KMS-11 (cell line): ENCODE results near the gene ACOXL.

ENCODE experiments used
- H2AFZ ChIP-seq: fragments of 200-600 bp; sonication (generic); 2 replicates; pipeline ENCODE4 v1.6.1; 2016; ENCODE audit warnings: antibody characterized with exemption, mixed run types, low read depth
- H3K27ac ChIP-seq: fragments of 200-600 bp; sonication (generic); 2 replicates; pipeline ENCODE4 v1.6.1; 2016; ENCODE audit warnings: mild to moderate bottlenecking, mixed run types
- H3K27me3 ChIP-seq: fragments of 200-600 bp; sonication (generic); 2 replicates; pipeline ENCODE4 v1.6.1; 2017; ENCODE audit warnings: mild to moderate bottlenecking, low read depth, mixed run types, moderate library complexity; ENCODE audit not compliant: insufficient read depth
- H3K36me3 ChIP-seq: fragments of 200-600 bp; sonication (generic); 2 replicates; pipeline ENCODE4 v1.6.1; 2017; ENCODE audit warnings: mild to moderate bottlenecking, mixed run types; ENCODE audit not compliant: insufficient read depth
- H3K4me1 ChIP-seq: fragments of 200-600 bp; sonication (generic); 2 replicates; pipeline ENCODE4 v1.6.1; 2016; ENCODE audit warnings: mild to moderate bottlenecking, low read depth, mixed run types; ENCODE audit not compliant: poor library complexity, severe bottlenecking
- H3K4me2 ChIP-seq: fragments of 200-600 bp; sonication (generic); 2 replicates; pipeline ENCODE4 v1.7.0; 2016; ENCODE audit warnings: mild to moderate bottlenecking, mixed run types
- H3K4me3 ChIP-seq: fragments of 200-600 bp; sonication (generic); IDR thresholded peaks from 2 replicates; pipeline ENCODE4 v1.6.1; 2017; ENCODE audit warnings: low read depth, low read length, mixed read lengths; ENCODE audit not compliant: insufficient read depth
- H3K79me2 ChIP-seq: fragments of 200-600 bp; sonication (generic); 2 replicates; pipeline ENCODE4 v1.6.1; 2016; ENCODE audit warnings: low read depth, mixed run types; ENCODE audit not compliant: insufficient read depth
- H3K9ac ChIP-seq: fragments of 200-600 bp; sonication (generic); 2 replicates; pipeline ENCODE4 v1.6.1; 2016; ENCODE audit warnings: mild to moderate bottlenecking, mixed run types
- H4K20me1 ChIP-seq: fragments of 200-600 bp; sonication (generic); 2 replicates; pipeline ENCODE4 v1.6.1; 2016; ENCODE audit warnings: mild to moderate bottlenecking, mixed run types; ENCODE audit not compliant: insufficient read depth
- TF ChIP-seq, protein P1 (sequence below): fragments of 200-600 bp; sonication (generic); conservative IDR thresholded peaks from 2 replicates; pipeline ENCODE4 v1.6.1; 2017; ENCODE audit warnings: low read depth, mild to moderate bottlenecking, antibody characterized with exemption, low read length, moderate library complexity, mixed read lengths

ACOXL gene

DNA sequence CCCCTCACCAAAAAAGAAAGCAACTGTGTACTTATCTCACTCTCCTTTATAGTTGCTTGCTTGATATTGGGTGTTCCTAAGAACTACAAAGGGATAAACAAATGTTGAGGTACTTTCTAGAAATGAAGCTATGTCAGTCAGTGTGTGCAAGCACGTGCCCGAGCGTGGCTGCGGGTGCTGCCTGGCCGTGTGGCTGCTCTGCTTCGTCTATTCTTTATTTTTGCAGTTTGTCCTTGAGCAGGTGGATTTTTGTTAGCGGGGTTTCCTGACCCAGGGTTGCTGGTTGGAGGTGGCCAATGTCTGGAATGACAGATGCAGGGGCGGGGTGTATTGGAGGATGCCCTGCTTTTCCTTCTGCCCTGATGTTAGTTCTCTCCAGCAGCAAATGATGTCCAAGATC lies 62.6 kb downstream of the ACOXL start:
- H4K20me1 ChIP-seq, result no peaks in the 10 kb centered on the region
- TF ChIP-seq, protein P1, sequence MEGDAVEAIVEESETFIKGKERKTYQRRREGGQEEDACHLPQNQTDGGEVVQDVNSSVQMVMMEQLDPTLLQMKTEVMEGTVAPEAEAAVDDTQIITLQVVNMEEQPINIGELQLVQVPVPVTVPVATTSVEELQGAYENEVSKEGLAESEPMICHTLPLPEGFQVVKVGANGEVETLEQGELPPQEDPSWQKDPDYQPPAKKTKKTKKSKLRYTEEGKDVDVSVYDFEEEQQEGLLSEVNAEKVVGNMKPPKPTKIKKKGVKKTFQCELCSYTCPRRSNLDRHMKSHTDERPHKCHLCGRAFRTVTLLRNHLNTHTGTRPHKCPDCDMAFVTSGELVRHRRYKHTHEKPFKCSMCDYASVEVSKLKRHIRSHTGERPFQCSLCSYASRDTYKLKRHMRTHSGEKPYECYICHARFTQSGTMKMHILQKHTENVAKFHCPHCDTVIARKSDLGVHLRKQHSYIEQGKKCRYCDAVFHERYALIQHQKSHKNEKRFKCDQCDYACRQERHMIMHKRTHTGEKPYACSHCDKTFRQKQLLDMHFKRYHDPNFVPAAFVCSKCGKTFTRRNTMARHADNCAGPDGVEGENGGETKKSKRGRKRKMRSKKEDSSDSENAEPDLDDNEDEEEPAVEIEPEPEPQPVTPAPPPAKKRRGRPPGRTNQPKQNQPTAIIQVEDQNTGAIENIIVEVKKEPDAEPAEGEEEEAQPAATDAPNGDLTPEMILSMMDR, result no peak
- H2AFZ ChIP-seq, result no peak overlapping the region
- H3K36me3 ChIP-seq, result no peaks in the 10 kb centered on the region
- H3K9ac ChIP-seq, result no peak overlapping the region
- H3K79me2 ChIP-seq, result no peaks in the 10 kb centered on the region
- H3K4me2 ChIP-seq, result no peak overlapping the region
- no peaks in the 10 kb centered on the region for H3K27me3 ChIP-seq
- no peak overlapping the region for H3K4me3 ChIP-seq
- peaks cover 5% of the 10 kb centered on the region for H3K4me1 ChIP-seq
- no peak overlapping the region for H3K27ac ChIP-seq

GRCh38 chr2:110796716-110797301 lies 64.4 kb downstream of the ACOXL start:
- no peaks in the 10 kb centered on the region for H3K79me2 ChIP-seq
- H3K27ac ChIP-seq, result no peak overlapping the region
- H2AFZ ChIP-seq, result no peak overlapping the region
- no peaks in the 10 kb centered on the region for H3K27me3 ChIP-seq
- no peaks in the 10 kb centered on the region for H3K4me1 ChIP-seq
- no peak overlapping the region for H3K9ac ChIP-seq
- TF ChIP-seq, protein P1, result no peak
- H3K4me3 ChIP-seq, result no peak overlapping the region
- no peak overlapping the region for H3K4me2 ChIP-seq
- H3K36me3 ChIP-seq, result no peaks in the 10 kb centered on the region
- H4K20me1 ChIP-seq, result no peaks in the 10 kb centered on the region

DNA sequence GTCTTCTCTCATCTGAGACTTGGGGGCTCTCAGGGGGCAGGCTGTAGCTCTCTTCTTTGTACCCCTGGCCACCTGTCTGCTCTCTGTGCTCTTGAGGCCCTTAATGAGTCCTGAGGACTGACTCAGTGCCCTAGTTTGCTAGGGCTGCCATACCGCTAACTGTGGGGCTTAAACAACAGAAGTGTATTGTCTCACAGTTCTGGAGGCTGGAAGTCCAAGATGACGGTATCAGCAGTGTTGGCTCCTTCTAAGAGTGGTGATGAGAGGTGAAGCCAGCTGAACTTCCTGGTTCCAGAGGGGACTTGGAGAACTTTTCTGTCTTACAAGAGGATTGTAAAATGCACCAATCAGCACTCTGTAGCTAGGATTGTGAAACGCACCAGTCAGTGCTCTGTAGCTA lies 67.0 kb downstream of the ACOXL start:
- Histone ChIP-seq H3K9ac (no peak overlapping the region), H3K36me3 (no peaks in the 10 kb centered on the region), H3K79me2 (no peaks in the 10 kb centered on the region), H3K4me1 (no peaks in the 10 kb centered on the region), H3K4me2 (no peak overlapping the region), H2AFZ (no peak overlapping the region), H3K27ac (no peak overlapping the region), H3K4me3 (no peak overlapping the region), H4K20me1 (no peaks in the 10 kb centered on the region), H3K27me3 (no peaks in the 10 kb centered on the region)
- TF ChIP-seq, protein P1, result no peak

DNA sequence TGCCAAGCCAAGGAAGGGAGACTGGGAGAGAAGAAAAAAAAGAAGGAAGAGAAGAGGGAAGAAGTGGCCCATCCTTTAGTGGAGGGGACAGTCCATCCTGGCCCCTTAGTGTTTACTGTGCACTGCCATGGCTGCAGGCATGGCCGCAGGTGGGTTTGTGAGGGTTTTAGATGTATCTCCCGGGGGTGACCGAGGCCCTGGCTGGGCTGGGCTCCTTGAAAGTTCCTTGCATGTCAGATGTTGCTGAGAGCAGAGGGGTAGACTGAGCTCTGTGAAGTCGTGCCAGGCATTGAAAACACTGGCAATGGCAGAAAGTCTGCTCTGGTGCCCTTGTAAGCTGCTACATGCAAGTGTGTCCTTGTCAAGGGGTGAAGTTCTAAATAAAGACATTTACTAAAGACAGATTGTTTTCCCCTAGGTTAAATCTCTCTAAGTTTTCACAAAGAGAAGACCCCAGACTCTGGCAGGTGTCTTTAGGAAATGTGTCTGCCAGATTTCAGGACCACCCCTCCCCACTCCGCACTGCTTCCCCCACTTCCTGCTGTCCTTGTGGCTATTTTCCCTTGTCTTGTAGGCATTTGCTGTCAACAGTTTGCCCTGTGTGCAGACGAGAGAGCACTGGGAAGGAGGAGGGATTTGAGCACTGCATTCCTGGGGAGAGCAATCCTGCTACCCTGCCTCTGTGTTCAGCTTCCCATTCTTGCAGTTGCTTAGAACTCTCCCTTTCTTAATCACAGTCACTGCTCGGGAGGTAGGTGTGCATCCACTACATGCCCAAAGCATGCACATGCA lies 68.4 kb downstream of the ACOXL start:
- no peaks in the 10 kb centered on the region for H3K36me3 ChIP-seq
- no peak overlapping the region for H3K4me3 ChIP-seq
- no peak overlapping the region for H2AFZ ChIP-seq
- TF ChIP-seq, protein P1, result no peak
- no peaks in the 10 kb centered on the region for H4K20me1 ChIP-seq
- H3K27me3 ChIP-seq, result no peaks in the 10 kb centered on the region
- no peaks in the 10 kb centered on the region for H3K4me1 ChIP-seq
- H3K27ac ChIP-seq, result no peak overlapping the region
- H3K4me2 ChIP-seq, result no peak overlapping the region
- no peaks in the 10 kb centered on the region for H3K79me2 ChIP-seq
- H3K9ac ChIP-seq, result no peak overlapping the region
